GM18526 (cell line): Measurements from ENCODE around the gene TBC1D24.

Experiments used
- POLR2A ChIP-seq: IDR thresholded peaks from 3 replicates; pipeline ENCODE4 v1.6.1; 2011; ENCODE audit not compliant: insufficient read length; ENCODE audit errors: extremely low read depth

TBC1D24 gene

DNA sequence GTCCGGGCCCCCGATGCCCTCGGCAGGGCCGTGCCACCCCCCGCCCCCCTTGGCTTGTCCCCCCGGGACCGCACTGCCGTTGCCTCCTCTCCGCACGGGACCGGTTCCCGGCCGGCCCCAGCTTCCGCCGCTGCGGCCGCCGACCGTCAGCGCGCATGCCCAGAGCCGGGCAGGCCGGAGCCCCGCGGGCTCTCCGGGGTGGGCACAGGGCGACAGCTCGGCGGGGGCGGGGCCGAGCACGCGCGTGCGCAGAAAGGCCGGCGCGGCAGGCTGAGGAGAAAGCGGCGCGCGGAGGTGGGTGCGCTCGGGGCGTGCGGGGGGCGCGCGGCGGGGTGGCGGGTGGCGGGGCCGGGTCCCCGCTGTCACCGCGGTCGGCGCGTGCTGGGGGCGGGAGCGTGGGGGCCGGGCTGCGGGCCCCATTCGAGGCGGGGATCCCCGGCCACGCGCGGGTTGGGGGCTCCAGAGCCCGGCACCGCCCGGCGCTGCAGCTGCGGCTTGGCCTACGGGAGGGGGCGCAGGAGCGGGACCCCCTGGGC, at the start of gene TBC1D24:
Gene TBC1D24, plus strand, starts transcription at position 251 of the 536 bp plus-strand sequence. CDS start 21,022 bp downstream, outside the sequence.
- peak; percentile 88 for TF ChIP-seq POLR2A

DNA sequence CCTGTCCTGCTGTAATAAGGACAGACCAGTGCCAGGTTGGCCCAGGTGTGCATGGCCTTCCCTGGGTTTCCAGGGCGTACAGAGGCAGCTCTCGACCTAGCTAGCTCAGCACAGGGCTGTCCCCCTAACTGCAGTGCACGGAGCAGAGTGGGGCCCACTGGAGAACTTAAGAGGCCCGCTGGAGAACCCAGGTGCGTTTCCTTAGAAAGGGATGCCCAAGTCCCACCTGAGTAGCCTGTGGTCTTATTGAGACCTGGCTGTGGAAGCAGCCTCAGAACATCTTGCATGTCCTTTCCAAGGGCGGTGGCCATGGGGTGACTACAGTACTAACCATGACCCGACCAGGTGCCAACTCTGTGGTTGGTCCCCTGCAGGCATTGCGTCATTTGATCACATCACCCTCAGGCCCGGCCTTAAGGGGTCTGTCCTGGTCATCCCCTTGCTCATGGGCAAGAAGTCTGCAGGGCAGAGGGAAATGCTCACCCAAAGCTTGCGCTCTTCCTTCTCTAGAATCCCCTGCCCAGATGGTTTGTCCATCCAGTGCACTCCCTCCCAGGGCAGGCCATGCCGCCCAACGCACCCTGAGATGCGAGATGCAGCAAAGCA, 49.0 kb upstream of the TBC1D24 start:
- no peak for TF ChIP-seq POLR2A

DNA sequence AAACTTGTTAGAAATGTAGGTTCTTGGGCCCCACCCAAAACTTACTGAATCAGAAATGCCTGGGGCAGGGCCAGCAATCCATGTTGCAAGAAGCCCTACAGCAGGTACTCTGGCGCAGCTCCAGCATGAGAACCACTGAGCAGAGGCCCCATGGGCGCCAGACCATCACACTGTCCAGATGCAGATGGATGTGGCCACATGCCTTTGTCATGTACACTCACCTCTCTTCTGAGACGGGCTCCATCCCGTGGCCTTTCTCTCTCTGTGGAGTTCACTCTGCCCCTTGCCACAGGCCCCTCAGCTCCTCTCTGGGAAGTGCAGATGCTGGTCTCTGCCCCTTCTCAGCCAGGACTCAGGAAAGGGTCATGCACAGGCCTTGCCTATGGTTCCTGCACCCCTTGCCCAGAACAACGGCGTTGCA, 48.0 kb upstream of the TBC1D24 start:
- TF ChIP-seq POLR2A = no peak

DNA sequence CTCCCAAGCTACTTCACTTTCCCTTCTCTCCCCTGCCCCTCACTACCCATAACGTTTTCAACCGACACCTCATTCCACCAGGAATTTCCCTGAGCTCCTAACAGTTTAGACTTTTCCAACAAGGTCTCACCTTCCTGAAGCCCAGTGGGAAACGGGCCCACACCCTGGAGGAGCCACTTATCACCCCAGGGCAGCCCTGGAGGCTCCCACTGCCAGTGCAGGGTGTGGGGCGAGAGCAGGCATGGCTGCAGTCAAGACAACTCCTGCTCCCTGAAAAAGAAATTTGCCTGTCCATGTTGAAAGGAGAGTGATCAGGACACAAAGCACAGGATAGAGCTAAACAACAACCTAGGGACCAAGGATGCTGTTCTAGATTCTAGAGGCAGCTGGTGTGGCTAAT, 47.4 kb upstream of the TBC1D24 start:
- TF ChIP-seq POLR2A = no peak

DNA sequence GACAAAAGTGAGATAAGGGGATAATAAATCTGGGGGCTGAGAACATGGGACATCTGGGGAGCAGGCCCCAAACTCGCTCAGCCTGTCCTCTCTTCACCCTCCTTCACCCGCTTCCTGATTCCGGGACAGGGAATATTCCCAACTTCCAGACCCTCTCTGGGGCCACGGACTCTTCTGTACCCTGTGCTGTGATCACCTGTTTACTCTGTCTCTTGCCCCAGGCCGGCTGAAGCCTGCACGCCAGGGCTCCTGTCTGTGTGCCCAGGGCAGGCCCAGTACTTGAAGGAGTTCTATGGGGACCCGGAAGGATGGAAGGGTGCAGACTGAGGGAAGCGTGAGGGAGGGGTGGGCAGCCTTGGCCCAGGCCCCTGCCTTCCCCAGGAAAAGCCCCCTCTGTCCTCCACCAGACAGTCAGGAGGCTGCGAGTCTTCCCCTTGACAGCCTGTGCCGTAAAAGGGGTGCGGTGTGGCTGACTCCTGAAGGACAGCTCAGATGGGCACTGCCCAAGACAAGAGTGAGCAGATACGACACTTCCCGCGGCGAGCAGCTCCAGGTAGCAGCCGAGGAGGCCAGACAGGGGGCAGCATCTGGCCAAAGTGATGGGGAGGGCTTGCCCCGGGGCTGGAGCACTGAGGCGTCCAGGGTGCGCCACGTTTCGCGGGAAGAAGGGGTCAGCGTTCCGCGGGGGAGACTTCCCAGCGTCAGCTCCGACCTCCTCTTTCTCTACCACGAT, 46.7 kb upstream of the TBC1D24 start:
- TF ChIP-seq POLR2A = no peak

DNA sequence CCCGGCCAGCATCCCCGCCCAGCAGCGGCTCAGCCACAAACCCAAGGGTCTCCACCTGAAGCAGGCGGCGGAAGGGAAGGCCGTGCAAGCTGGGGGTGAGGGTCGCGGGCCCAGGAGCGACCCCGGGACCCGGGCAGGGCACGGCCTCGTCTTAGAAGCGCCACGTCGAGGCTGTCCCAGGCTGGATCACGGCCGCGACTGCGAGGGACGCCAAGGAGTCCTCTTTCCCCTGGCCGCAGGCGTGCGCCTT, 46.2 kb upstream of the TBC1D24 start:
- TF ChIP-seq POLR2A = no peak

DNA sequence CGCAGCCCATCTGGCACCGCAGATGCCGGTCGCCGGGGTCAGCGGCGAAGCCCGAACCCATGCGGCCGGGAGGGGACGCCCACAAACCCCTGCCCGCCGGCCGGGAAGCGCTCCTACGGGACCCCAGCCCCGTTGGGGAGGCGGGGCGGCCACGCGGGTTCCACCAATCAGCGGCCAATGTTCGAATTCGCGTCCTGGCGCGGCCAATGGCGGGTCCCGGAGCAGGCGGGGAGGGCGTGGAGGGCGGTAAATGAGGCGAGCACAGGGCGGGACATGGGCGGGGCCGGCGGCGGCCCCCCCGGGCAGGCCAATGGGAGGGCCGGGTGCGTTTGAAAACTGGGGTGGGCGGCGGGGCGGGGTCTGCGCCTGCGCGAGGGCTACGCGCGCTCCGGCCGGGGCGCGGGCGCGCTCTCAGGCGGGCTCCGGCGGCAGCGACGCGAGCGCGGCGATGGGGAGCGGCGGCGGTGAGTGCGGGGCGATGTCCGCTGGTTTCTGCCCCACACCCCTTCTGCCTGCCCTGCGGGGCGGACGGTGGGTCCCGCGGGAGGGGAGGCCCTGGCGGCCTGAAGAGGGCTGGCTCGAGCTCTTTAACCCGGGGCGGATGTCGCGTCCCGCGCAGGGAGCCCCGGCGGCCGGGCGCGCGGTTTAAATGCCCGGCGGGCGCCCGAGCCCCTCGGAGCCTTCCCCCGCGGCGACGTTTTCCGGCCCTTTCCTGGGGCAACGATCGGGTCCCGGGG, 45.7 kb upstream of the TBC1D24 start, which contains the start of gene CCNF:
Gene CCNF, plus strand, starts transcription at position 414 of the 737 bp plus-strand sequence. Its CDS starts 35 bp downstream, at position 449.
- TF ChIP-seq POLR2A = peak; percentile 72

DNA sequence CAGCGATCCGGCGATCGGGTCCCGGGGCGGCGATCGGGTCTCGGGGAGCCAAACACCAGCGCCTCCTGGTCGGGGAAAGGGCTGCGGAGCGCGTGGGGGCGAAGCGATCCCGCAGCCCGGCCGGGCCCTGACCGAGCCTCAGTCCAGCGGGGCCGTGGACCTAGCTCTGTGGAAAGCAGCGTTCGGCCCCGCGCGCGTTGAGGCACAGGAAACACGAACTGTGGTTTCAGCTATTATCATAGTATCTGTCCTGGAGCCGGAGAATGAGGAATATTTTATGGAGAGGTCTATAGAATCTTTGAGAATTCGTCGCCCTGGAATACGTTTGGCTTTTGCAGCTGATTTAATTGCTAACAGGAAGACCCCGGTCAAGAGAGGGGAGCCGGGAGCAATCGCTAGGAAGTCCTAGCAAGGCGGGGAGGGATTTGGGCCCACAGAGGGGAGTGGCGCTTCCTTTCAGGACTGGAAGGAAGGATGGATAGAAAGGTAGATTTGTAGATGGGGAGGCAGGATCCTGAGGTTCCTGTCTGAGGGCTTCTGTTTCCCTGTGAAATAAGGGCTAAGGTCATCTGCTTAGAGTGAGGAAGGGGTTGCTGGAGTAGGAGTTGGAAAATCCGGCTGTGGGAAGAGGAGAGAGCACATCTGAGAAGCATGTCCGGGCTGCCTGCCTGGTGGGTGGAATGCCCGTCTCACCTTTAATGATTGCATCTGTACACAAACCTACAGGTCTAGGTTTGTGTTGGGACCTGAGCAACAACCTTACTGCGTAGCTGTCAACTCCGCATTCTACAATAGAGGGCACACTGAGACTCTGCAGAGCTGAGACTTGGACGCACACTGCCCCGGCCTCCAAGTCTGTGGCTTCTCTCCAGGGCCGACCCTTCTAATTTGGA, 44.9 kb upstream of the TBC1D24 start:
- no peak for TF ChIP-seq POLR2A

DNA sequence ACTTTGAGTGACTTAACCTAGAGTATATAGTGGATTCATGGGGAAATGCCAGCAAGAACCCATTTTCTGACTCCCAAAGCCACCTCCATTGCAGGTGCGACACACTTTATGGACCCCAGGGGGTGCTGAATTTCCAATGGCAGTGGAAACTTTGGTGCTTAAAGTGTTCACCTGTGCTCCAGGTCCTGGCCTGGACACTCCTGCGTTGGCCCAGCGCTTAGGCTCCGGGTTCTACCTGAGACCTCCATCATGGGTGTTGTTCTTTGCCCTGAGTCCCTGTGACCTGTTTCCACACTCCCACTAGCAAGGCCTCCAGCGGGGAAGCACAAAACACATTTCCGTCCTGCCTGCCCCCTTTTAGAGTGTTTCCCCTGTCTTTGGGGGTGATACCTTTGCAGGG, 42.6 kb upstream of the TBC1D24 start:
- TF ChIP-seq POLR2A = no peak

DNA sequence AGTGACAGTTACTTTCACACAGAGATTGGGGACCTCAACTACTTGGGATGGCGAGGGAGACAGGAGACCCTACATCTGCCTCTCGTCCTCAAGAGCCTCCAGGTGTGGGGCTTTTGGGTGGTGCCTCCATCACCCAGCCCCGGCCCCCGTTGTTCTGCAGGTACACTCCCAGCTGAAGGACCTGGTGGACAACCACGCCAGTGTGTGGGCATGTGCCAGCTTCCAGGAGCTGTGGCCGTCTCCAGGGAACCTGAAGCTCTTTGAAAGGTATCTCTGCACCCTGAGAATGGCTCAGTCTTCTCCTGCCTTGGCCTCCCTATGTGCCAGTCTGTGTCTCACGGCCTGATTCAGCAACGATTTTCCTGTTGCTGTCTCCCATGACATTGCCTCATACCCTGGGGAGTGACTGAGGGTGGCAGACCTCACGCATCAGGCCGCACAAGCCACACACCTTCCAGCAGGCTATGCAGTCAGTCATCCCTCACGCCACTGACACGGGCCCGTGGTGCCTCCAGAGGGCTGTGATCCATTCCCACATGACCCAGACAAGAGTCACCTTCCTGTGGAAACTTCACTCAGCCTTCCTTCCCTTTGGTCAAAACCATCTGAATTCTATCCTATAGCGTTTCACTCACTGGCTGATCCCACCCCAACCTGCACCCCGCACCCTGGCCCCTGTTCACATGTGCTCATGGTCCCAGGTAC, 42.0 kb upstream of the TBC1D24 start:
- TF ChIP-seq POLR2A = no peak

DNA sequence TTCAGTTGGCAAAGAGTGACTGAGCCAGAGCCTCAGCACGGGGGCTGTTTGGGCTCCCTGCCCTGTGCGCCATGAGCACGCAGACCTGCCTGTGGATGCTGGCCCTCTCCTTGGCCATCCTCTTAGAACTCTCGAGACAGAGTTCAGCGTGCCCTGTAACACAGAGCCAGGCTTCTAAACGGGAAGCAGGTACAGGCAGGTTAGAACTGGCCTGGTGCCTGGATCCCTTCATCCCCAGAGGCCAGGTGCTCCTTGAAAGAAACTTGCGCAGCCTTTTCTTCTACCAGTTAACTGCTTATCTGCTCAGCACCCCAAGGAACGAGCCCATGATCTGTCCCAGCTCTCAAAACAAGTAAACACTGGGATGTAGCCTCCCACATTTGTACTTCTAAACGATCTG, 38.8 kb upstream of the TBC1D24 start:
- no peak for TF ChIP-seq POLR2A

DNA sequence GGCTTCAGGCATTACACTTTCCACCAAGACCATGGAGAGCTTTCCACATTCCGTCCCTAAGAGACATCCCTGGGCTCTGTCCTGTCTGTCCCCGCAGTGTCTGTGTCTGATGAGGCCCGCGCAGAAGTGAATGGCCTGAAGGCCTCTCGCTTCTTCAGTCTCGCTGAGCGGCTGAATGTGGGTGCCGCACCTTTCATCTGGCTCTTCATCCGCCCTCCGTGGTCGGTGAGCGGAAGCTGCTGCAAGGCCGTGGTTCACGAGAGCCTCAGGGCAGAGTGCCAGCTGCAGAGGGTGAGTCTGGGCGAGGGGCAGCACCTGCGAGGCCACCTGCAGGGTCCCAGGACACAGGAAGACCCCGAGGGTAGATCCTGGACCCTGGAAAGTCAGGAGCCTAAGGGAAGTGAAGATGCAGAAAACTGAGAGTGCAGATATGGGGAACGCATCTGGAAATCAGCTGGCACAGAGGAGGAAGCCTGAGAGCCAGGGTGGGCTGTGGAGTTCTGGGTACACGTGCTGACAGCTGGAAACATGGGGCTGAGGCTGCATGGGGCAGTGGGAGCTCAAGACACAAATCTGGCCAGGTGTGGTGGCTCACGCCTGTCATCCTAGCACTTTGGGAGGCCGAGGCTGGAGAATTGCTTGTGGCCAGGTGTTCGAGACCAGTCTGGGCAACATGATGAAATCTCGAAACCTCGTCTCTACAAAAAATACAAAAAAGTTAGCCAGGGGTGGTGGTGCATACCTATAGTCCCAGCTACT, 37.7 kb upstream of the TBC1D24 start:
- no peak for TF ChIP-seq POLR2A

DNA sequence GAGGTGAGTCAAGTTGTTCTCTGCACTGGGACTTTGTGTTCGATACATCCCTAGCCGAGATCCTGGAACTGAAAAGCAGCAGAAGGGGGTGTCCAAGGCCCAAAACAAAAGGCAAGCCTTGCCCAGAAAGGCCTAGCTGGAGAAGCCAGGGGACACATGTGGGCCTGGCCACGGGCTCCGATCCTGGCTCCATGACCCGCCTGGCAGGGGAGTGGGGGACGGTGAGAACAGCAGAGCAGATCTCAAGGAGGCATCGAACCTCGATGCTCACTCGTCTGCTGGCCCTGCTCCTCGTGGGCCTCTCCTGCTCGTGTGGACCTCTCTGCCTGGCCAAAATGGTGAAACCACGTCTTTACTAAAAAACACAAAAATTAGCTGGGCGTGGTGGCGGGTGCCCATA, 36.8 kb upstream of the TBC1D24 start:
- no peak for TF ChIP-seq POLR2A

DNA sequence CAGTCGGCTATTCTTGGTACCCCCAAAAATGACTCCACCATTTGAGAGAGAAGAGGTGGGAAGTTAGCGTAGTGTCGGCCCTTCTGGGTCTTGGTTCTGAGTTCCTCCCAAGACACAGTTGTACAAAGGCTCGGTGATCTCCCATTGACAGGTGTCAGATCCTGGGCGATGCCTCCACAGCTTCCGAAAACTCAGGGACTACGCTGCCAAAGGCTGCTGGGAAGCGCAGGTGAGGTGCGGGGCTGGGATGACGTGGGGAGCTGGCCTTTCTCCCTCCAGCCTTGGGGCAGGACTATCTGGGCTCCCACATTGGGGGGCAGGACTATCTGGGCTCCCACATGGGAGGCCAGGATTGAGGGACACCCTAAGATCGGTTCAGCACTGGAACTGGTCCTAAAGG, 35.3 kb upstream of the TBC1D24 start:
- no peak for TF ChIP-seq POLR2A
